AG10803 (cell line): ENCODE data around the gene ZNF532.
A peak's percentile ranks its signal among the peaks of the same experiment; 100 is the strongest.
"Not testable (repeated sequence)": the region's sequence is repeated elsewhere in the genome, so short reads cannot be mapped to it uniquely, and the experiment has no call there.

Source experiments
- DNase-seq: peaks from one replicate; pipeline ENCODE4 v3.0.0; 2010; ENCODE audit warnings: low read depth
- H3K4me3 ChIP-seq: 2 replicates; pipeline ENCODE4 v1.5.1; 2011; ENCODE audit warnings: mild to moderate bottlenecking, low read length, control low read depth
- TF ChIP-seq, protein P1 (sequence below): conservative IDR thresholded peaks from 2 replicates; pipeline ENCODE4 v1.5.1; 2011; ENCODE audit warnings: mild to moderate bottlenecking, low read length, control low read depth, inconsistent platforms

ZNF532 gene

DNA sequence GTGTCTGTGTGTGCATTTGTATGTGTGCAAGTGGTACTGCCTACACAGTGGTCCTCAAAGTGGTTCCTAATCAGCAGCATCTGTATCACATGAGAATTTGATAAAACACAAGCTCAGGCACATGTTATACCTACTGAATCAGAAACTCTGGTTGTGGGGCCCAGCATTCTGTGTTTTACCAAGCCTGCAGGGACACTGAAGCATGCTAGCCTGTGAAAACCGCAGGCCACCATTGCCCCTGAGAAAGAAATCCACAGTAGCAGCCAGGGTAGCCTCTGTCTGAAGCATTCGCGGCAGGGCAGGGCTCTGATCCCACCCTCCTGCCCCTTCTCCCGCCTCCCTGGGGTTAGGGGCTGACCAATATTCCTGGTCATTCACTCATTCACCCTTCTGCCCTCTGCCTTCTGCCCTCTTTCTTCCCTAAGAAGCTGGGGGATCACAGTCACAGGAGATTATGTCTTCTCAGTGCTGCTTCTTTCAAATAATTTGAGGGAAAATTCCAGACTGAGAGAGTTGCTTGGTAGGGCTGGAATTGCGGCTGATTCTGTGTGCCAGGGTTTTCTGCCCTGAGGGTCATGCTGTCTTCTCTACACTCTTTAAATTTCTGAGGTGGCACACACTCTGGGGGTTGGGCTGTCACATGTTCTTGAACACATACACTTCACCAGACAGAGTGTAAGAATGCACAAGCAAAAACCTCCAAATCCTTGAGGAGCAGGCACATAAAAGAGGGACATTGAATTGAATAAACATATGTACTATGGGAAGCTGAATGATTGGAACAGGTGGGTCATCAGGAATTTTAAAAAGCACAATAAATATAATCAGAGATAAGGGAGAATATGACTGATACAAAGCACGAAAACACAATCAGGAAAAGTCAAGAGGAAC, 148.4 kb downstream of the ZNF532 start:
- H3K4me3 ChIP-seq: no peak overlapping the region
- TF ChIP-seq, protein P1, sequence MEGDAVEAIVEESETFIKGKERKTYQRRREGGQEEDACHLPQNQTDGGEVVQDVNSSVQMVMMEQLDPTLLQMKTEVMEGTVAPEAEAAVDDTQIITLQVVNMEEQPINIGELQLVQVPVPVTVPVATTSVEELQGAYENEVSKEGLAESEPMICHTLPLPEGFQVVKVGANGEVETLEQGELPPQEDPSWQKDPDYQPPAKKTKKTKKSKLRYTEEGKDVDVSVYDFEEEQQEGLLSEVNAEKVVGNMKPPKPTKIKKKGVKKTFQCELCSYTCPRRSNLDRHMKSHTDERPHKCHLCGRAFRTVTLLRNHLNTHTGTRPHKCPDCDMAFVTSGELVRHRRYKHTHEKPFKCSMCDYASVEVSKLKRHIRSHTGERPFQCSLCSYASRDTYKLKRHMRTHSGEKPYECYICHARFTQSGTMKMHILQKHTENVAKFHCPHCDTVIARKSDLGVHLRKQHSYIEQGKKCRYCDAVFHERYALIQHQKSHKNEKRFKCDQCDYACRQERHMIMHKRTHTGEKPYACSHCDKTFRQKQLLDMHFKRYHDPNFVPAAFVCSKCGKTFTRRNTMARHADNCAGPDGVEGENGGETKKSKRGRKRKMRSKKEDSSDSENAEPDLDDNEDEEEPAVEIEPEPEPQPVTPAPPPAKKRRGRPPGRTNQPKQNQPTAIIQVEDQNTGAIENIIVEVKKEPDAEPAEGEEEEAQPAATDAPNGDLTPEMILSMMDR: no peak
- DNase-seq: no peak

- TF ChIP-seq, protein P1: no peak
- DNase-seq: no peak
- no peak overlapping the region for H3K4me3 ChIP-seq
These were observed 149.1 kb downstream of the ZNF532 start for GRCh38 chr18:59013744-59014143.

- no peak for DNase-seq
- TF ChIP-seq, protein P1: no peak
- no peak overlapping the region for H3K4me3 ChIP-seq
These were observed 151.0 kb downstream of the ZNF532 start for GRCh38 chr18:59015531-59016152.

- TF ChIP-seq, protein P1: no peak
- H3K4me3 ChIP-seq: no peak overlapping the region
- DNase-seq: no peak
These were observed 156.8 kb downstream of the ZNF532 start for GRCh38 chr18:59021500-59021899.

- H3K4me3 ChIP-seq: no peak overlapping the region
- TF ChIP-seq, protein P1: no peak
- peak; percentile 80 for DNase-seq
These were observed 157.7 kb downstream of the ZNF532 start for GRCh38 chr18:59022167-59022945.

GRCh38 chr18:59024829-59025228, 160.2 kb downstream of the ZNF532 start:
- H3K4me3 ChIP-seq: no peak overlapping the region
- TF ChIP-seq, protein P1: no peak
- DNase-seq: peak; percentile 54

DNA sequence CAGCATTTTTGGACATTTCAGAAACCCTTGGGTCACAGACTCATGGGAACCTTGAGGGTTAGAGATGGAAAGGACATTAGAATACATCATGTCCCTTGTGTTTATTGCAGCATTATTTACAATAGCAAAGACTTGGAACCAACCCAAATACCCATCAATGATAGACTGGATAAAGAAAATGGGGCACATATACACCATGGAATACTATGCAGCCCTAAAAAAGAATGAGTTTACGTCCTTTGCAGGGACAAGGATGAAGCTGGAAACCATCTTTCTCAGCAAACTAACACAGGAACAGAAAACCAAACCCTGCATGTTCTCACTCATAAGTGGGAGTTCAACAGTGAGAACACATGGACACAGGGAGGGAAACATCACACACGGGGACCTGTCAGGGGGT, 160.9 kb downstream of the ZNF532 start:
- not testable (repeated sequence) for H3K4me3 ChIP-seq, DNase-seq
